Smooth muscle cell (in vitro differentiated cells): ENCODE results near the gene CCDC61. TPM values are rescaled to one million over a fixed set of nuclear protein-coding genes. Genes with fewer than 3 reads are reported as not detected.

Source experiments
- DNase-seq: peaks from one replicate; lab custom pipeline; 2025; ENCODE audit not compliant: unreplicated experiment; lab: John Stamatoyannopoulos, UW
- H2AFZ ChIP-seq: fragments of 200-600 bp; sonication (generic); 2 replicates; pipeline ENCODE4 v1.6.0; 2016; ENCODE audit warnings: antibody characterized with exemption, low read depth, mild to moderate bottlenecking
- H3F3A ChIP-seq: fragments of 200-600 bp; sonication (generic); 2 replicates; pipeline ENCODE4 v1.6.0; 2017; ENCODE audit warnings: antibody characterized with exemption, low read depth
- H3K27ac ChIP-seq: fragments of 200-600 bp; sonication (generic); 2 replicates; pipeline ENCODE4 v1.5.1; 2016; ENCODE audit warnings: low read depth, mild to moderate bottlenecking
- H3K27me3 ChIP-seq: fragments of 200-600 bp; sonication (generic); 2 replicates; pipeline ENCODE4 v1.6.1; 2016; ENCODE audit warnings: low read depth, mild to moderate bottlenecking
- H3K36me3 ChIP-seq: fragments of 200-600 bp; sonication (generic); 2 replicates; pipeline ENCODE4 v1.5.1; 2016; ENCODE audit warnings: low read depth
- H3K4me1 ChIP-seq: fragments of 200-600 bp; sonication (generic); 2 replicates; pipeline ENCODE4 v1.5.1; 2016; ENCODE audit warnings: low read depth
- H3K4me2 ChIP-seq: fragments of 200-600 bp; sonication (generic); 2 replicates; pipeline ENCODE4 v1.6.0; 2016; ENCODE audit warnings: mild to moderate bottlenecking
- H3K4me3 ChIP-seq: fragments of 200-600 bp; sonication (generic); 2 replicates; pipeline ENCODE4 v1.5.1; 2016; ENCODE audit warnings: mild to moderate bottlenecking
- H3K79me2 ChIP-seq: fragments of 200-600 bp; sonication (generic); 2 replicates; pipeline ENCODE4 v1.6.0; 2016; ENCODE audit warnings: low read depth, mild to moderate bottlenecking
- H3K9ac ChIP-seq: fragments of 200-600 bp; sonication (generic); 2 replicates; pipeline ENCODE4 v1.6.0; 2016; ENCODE audit warnings: low read depth
- H3K9me3 ChIP-seq: fragments of 200-600 bp; sonication (generic); replicated peaks from 2 replicates; pipeline ENCODE4 v1.5.1; 2016; ENCODE audit warnings: low read depth
- H4K20me1 ChIP-seq: fragments of 200-600 bp; sonication (generic); 2 replicates; pipeline ENCODE4 v1.6.0; 2016; ENCODE audit warnings: low read depth
- CTCF ChIP-seq: fragments of 200-600 bp; sonication (generic); IDR thresholded peaks from 2 replicates; pipeline ENCODE4 v1.5.1; 2017; ENCODE audit warnings: borderline replicate concordance, mild to moderate bottlenecking, antibody characterized with exemption; ENCODE audit not compliant: insufficient read depth, poor library complexity, severe bottlenecking
- WGBS: methylation state at CpG from one replicate; pipeline ENCODE4 v1.1.7; 2016; ENCODE audit warnings: low lambda C conversion rate; 5-methylcytosine and 5-hydroxymethylcytosine counted together
- polyA plus RNA-seq: library from polyadenylated mRNA; unstranded; fragments of >200 nt; fragmentation: Nextera tagmentation; extraction: Ambion mirVana; gene quantifications from 2 replicates; pipeline ENCODE4 v1.2.1, GENCODE V29; 2016
- total RNA-seq: library from RNA; depleted of rRNA; stranded (reverse); fragments of >200 nt; gene quantifications from 2 replicates; pipeline ENCODE4 v1.2.3, GENCODE V29; 2014

CCDC61 gene
- total and polyA plus RNA-seq, 2 experiments from 2014 or later: 5.3 to 7.0 TPM

GRCh38 chr19:46049597-46049996 lies 54.3 kb downstream of the CCDC61 start:
- Histone ChIP-seq H3K27me3 (peaks cover 34% of the 10 kb centered on the region), H3K9me3 (no peaks in the 10 kb centered on the region), H3K4me1 (no peaks in the 10 kb centered on the region), H3K4me2 (no peak overlapping the region), H4K20me1 (no peaks in the 10 kb centered on the region), H2AFZ (no peak overlapping the region), H3F3A (no peaks in the 10 kb centered on the region), H3K27ac (no peak overlapping the region), H3K9ac (no peak overlapping the region), H3K79me2 (no peaks in the 10 kb centered on the region), H3K4me3 (no peak overlapping the region), H3K36me3 (no peaks in the 10 kb centered on the region)
- no peak for TF ChIP-seq CTCF
- no peak for DNase-seq
- 49% methylated on average over 7 of the region's 7 CpGs for WGBS

- 80% methylated on average over 4 of the region's 4 CpGs for WGBS
- H3K27ac ChIP-seq: no peak overlapping the region
- H3K4me2 ChIP-seq: no peak overlapping the region
- no peak overlapping the region for H2AFZ ChIP-seq
- no peaks in the 10 kb centered on the region for H3F3A ChIP-seq
- no peaks in the 10 kb centered on the region for H3K9me3 ChIP-seq
- H3K4me1 ChIP-seq: no peaks in the 10 kb centered on the region
- peaks cover 29% of the 10 kb centered on the region for H3K27me3 ChIP-seq
- no peaks in the 10 kb centered on the region for H3K36me3 ChIP-seq
- H3K79me2 ChIP-seq: no peaks in the 10 kb centered on the region
- TF ChIP-seq CTCF: no peak
- no peak for DNase-seq
- no peaks in the 10 kb centered on the region for H4K20me1 ChIP-seq
- H3K4me3 ChIP-seq: no peak overlapping the region
- H3K9ac ChIP-seq: no peak overlapping the region
Observed at GRCh38 chr19:46052896-46053295, 57.6 kb downstream of the CCDC61 start.

GRCh38 chr19:46056536-46056935 lies 61.3 kb downstream of the CCDC61 start:
- Histone ChIP-seq H4K20me1 (no peaks in the 10 kb centered on the region), H3K27ac (peak overlapping the region; percentile 43), H3F3A (no peaks in the 10 kb centered on the region), H3K4me1 (no peaks in the 10 kb centered on the region), H3K36me3 (no peaks in the 10 kb centered on the region), H3K27me3 (peaks cover 18% of the 10 kb centered on the region), H3K9ac (no peak overlapping the region), H3K4me2 (no peak overlapping the region), H3K4me3 (no peak overlapping the region), H3K79me2 (no peaks in the 10 kb centered on the region), H3K9me3 (no peaks in the 10 kb centered on the region), H2AFZ (no peak overlapping the region)
- DNase-seq: no peak
- WGBS: 55% methylated on average over 4 of the region's 4 CpGs
- TF ChIP-seq CTCF: no peak

- Histone ChIP-seq H3K27me3 (peaks cover 9% of the 10 kb centered on the region), H3K79me2 (no peaks in the 10 kb centered on the region), H3K4me1 (no peaks in the 10 kb centered on the region), H2AFZ (no peak overlapping the region), H3K36me3 (no peaks in the 10 kb centered on the region), H3K4me3 (no peak overlapping the region), H3K9me3 (no peaks in the 10 kb centered on the region), H3F3A (no peaks in the 10 kb centered on the region), H4K20me1 (no peaks in the 10 kb centered on the region), H3K27ac (no peak overlapping the region), H3K9ac (no peak overlapping the region), H3K4me2 (no peak overlapping the region)
- WGBS: 91% methylated on average over 3 of the region's 3 CpGs
- DNase-seq: no peak
- TF ChIP-seq CTCF: no peak
Observed at GRCh38 chr19:46058778-46059177, 63.5 kb downstream of the CCDC61 start.
